SHP77 treated with DMSO at 0.1 percent for 48 hours (cell line): ENCODE data around the gene ARHGAP15.
"Not testable (repeated sequence)": the region's sequence is repeated elsewhere in the genome, so short reads cannot be mapped to it uniquely, and the experiment has no call there.

ENCODE experiments used
- DNase-seq: peaks from one replicate; lab custom pipeline; 2025; lab: John Stamatoyannopoulos, UW

ARHGAP15 gene

GRCh38 chr2:143128681-143129580 lies at the start of gene ARHGAP15:
TSS of gene ARHGAP15 (plus strand) at chr2:143129419.
- no peak for DNase-seq

GRCh38 chr2:143081616-143082015 lies 47.6 kb upstream of the ARHGAP15 start:
- DNase-seq = no peak

GRCh38 chr2:143083636-143084035 lies 45.6 kb upstream of the ARHGAP15 start:
- no peak for DNase-seq

- no peak for DNase-seq
Measured at GRCh38 chr2:143084462-143084861, 44.8 kb upstream of the ARHGAP15 start.

- DNase-seq = no peak
Measured at GRCh38 chr2:143085125-143085784, 44.0 kb upstream of the ARHGAP15 start.

GRCh38 chr2:143087033-143087432 lies 42.2 kb upstream of the ARHGAP15 start:
- no peak for DNase-seq

GRCh38 chr2:143088388-143088787 lies 40.8 kb upstream of the ARHGAP15 start:
- no peak for DNase-seq

GRCh38 chr2:143089520-143089919 lies 39.7 kb upstream of the ARHGAP15 start:
- DNase-seq = not testable (repeated sequence)

- DNase-seq = no peak
Measured at GRCh38 chr2:143110758-143111428, 18.3 kb upstream of the ARHGAP15 start.

- no peak for DNase-seq
Measured at GRCh38 chr2:143117225-143117624, 12.0 kb upstream of the ARHGAP15 start.

- no peak for DNase-seq
Measured at GRCh38 chr2:143121079-143121478, 8.1 kb upstream of the ARHGAP15 start.

- DNase-seq = no peak
Measured at GRCh38 chr2:143121957-143122356, 7.3 kb upstream of the ARHGAP15 start.

- no peak for DNase-seq
Measured at GRCh38 chr2:143123911-143124310, 5.3 kb upstream of the ARHGAP15 start.

- no peak for DNase-seq
Measured at GRCh38 chr2:143124445-143124844, 4.8 kb upstream of the ARHGAP15 start.

- DNase-seq = no peak
Measured at GRCh38 chr2:143125717-143126116, 3.5 kb upstream of the ARHGAP15 start.

- no peak for DNase-seq
Measured at GRCh38 chr2:143132355-143132754, 3.1 kb downstream of the ARHGAP15 start.

- no peak for DNase-seq
Measured at GRCh38 chr2:143133783-143134182, 4.6 kb downstream of the ARHGAP15 start.

GRCh38 chr2:143138292-143138691 lies 9.1 kb downstream of the ARHGAP15 start:
- no peak for DNase-seq

- DNase-seq = no peak
Measured at GRCh38 chr2:143139835-143140393, 10.7 kb downstream of the ARHGAP15 start.

GRCh38 chr2:143140864-143141661 lies 11.8 kb downstream of the ARHGAP15 start:
- no peak for DNase-seq

GRCh38 chr2:143142598-143142997 lies 13.4 kb downstream of the ARHGAP15 start:
- DNase-seq = no peak
